Endodermal cell (in vitro differentiated cells): ENCODE data around the gene TLL2. TPM values are rescaled to one million over a fixed set of nuclear protein-coding genes. Genes with fewer than 3 reads are reported as not detected.

Source experiments
- DNase-seq: peaks from one replicate; pipeline ENCODE4 v3.0.0-alpha.2; 2017
- H3K27ac ChIP-seq: 2 replicates; pipeline ENCODE4 v1.5.1; 2013; ENCODE audit warnings: mild to moderate bottlenecking, low read depth, low read length, moderate library complexity
- H3K27me3 ChIP-seq: 2 replicates; pipeline ENCODE4 v1.6.1; 2013; ENCODE audit warnings: mild to moderate bottlenecking, low read length, moderate library complexity; ENCODE audit not compliant: insufficient read depth, control insufficient read depth, poor library complexity, severe bottlenecking
- H3K36me3 ChIP-seq: 2 replicates; pipeline ENCODE4 v1.7.0; 2013; ENCODE audit warnings: mild to moderate bottlenecking, low read length, moderate library complexity; ENCODE audit not compliant: control insufficient read depth, insufficient read depth
- H3K4me1 ChIP-seq: one replicate; pipeline ENCODE4 v1.7.0; 2013; ENCODE audit warnings: low read length; ENCODE audit not compliant: control insufficient read depth, insufficient read depth
- H3K4me3 ChIP-seq: 2 replicates; pipeline ENCODE4 v1.5.1; 2013; ENCODE audit warnings: mild to moderate bottlenecking, low read length, moderate library complexity
- H3K9ac ChIP-seq: 2 replicates; pipeline ENCODE4 v1.6.1; 2013; ENCODE audit warnings: mild to moderate bottlenecking, low read length, moderate library complexity; ENCODE audit not compliant: poor library complexity, severe bottlenecking; ENCODE audit errors: extremely low read depth
- H3K9me3 ChIP-seq: 2 replicates; pipeline ENCODE4 v1.6.1; 2013; ENCODE audit warnings: mild to moderate bottlenecking, low read length, moderate library complexity; ENCODE audit not compliant: control insufficient read depth
- H3K27ac Mint-ChIP-seq: 2 replicates; pipeline ENCODE4 v1.8.0; 2020; ENCODE audit warnings: mixed read lengths
- H3K27me3 Mint-ChIP-seq: 2 replicates; pipeline ENCODE4 v1.8.0; 2021; ENCODE audit warnings: mild to moderate bottlenecking, mixed read lengths; ENCODE audit not compliant: insufficient read depth
- H3K36me3 Mint-ChIP-seq: 2 replicates; pipeline ENCODE4 v1.8.0; 2020; ENCODE audit warnings: low read depth, mixed read lengths
- H3K4me1 Mint-ChIP-seq: 2 replicates; pipeline ENCODE4 v1.8.0; 2020; ENCODE audit warnings: mixed read lengths
- H3K4me3 Mint-ChIP-seq: 2 replicates; pipeline ENCODE4 v1.8.0; 2020; ENCODE audit warnings: mild to moderate bottlenecking, moderate library complexity, mixed read lengths
- H3K9me3 Mint-ChIP-seq: 2 replicates; pipeline ENCODE4 v1.8.0; 2020; ENCODE audit warnings: mild to moderate bottlenecking, mixed read lengths
- CTCF ChIP-seq: fragments of 200-600 bp; sonication (generic); conservative IDR thresholded peaks from 2 replicates; pipeline ENCODE4 v1.5.0; 2021; ENCODE audit warnings: antibody characterized with exemption, mild to moderate bottlenecking
- WGBS, 2 experiments: methylation state at CpG; one replicate each; pipeline versions ENCODE4 v1.1.5 to v1.1.7; 2013; ENCODE audit warnings: missing lambda C conversion rate in 2 of 2, mixed read lengths in 1 of 2; ENCODE audit not compliant: insufficient coverage in 1 of 2, insufficient read length in 1 of 2; 5-methylcytosine and 5-hydroxymethylcytosine counted together
- total RNA-seq, 2 donors: library from RNA; stranded (reverse); fragmentation: NEBNext Ultra II Directional in 1 of 2; extraction: Animal tissue kit (Norgen Biotek cat#: 25700) in 1 of 2; gene quantifications; 2 replicates in 1 of 2; 3 replicates in 1 of 2; pipeline ENCODE4 v1.2.1, GENCODE V29; 2021

The TLL2 gene
- total RNA-seq, 2 donors from 2014 or later: 0.11 to 0.18 TPM

- Mint-ChIP-seq H3K4me1 (peaks cover 9% of the 10 kb centered on the region), H3K4me3 (no peak overlapping the region), H3K9me3 (peaks cover 8% of the 10 kb centered on the region), H3K27me3 (no peaks in the 10 kb centered on the region), H3K27ac (no peak overlapping the region), H3K36me3 (no peaks in the 10 kb centered on the region)
- no peak for TF ChIP-seq CTCF
- Histone ChIP-seq H3K9me3 (peaks cover 6% of the 10 kb centered on the region), H3K9ac (no peak overlapping the region), H3K4me1 (peaks cover 9% of the 10 kb centered on the region), H3K4me3 (no peak overlapping the region), H3K36me3 (no peaks in the 10 kb centered on the region), H3K27me3 (no peaks in the 10 kb centered on the region), H3K27ac (no peak overlapping the region)
- no peak for DNase-seq
- 81 to 83% methylated on average over 9 to 10 of the region's 10 CpGs for WGBS, 2 experiments
Measured at GRCh38 chr10:96441322-96441885, 72.3 kb downstream of the TLL2 start.

GRCh38 chr10:96440361-96441292, 73.1 kb downstream of the TLL2 start:
- Histone ChIP-seq H3K9ac (no peak overlapping the region), H3K36me3 (no peaks in the 10 kb centered on the region), H3K27me3 (no peaks in the 10 kb centered on the region), H3K4me1 (peaks cover 9% of the 10 kb centered on the region), H3K27ac (no peak overlapping the region), H3K9me3 (peaks cover 6% of the 10 kb centered on the region), H3K4me3 (no peak overlapping the region)
- Mint-ChIP-seq H3K36me3 (no peaks in the 10 kb centered on the region), H3K4me1 (peaks cover 9% of the 10 kb centered on the region), H3K27ac (no peak overlapping the region), H3K4me3 (no peak overlapping the region), H3K9me3 (peaks cover 8% of the 10 kb centered on the region), H3K27me3 (no peaks in the 10 kb centered on the region)
- DNase-seq: no peak
- no peak for TF ChIP-seq CTCF
- 85 to 92% methylated on average over 7 to 10 of the region's 10 CpGs for WGBS, 2 experiments

- 95 to 100% methylated on average over 2 of the region's 2 CpGs for WGBS, 2 experiments
- peaks cover 9% of the 10 kb centered on the region for H3K4me1 Mint-ChIP-seq
- peaks cover 13% of the 10 kb centered on the region for H3K9me3 Mint-ChIP-seq
Measured at GRCh38 chr10:96439725-96440124, 74.0 kb downstream of the TLL2 start.

More at GRCh38 chr10:96439725-96440124, 74.0 kb downstream of the TLL2 start:
- no peak overlapping the region for H3K27ac Mint-ChIP-seq
- H3K27me3 Mint-ChIP-seq: no peaks in the 10 kb centered on the region
- Histone ChIP-seq H3K36me3 (no peaks in the 10 kb centered on the region), H3K9me3 (peaks cover 6% of the 10 kb centered on the region), H3K4me1 (peaks cover 9% of the 10 kb centered on the region), H3K27ac (no peak overlapping the region), H3K9ac (no peak overlapping the region), H3K27me3 (no peaks in the 10 kb centered on the region), H3K4me3 (no peak overlapping the region)
- H3K4me3 Mint-ChIP-seq: no peak overlapping the region
- no peak for TF ChIP-seq CTCF
- H3K36me3 Mint-ChIP-seq: no peaks in the 10 kb centered on the region
- no peak for DNase-seq
